GM03348 (cell line): ENCODE results near the gene SENP6.
"Not testable (repeated sequence)": the region's sequence is repeated elsewhere in the genome, so short reads cannot be mapped to it uniquely, and the experiment has no call there.

Experiments
- DNase-seq: peaks from one replicate; pipeline ENCODE4 v3.0.0; 2012; ENCODE audit warnings: low spot score

SENP6 gene

DNA sequence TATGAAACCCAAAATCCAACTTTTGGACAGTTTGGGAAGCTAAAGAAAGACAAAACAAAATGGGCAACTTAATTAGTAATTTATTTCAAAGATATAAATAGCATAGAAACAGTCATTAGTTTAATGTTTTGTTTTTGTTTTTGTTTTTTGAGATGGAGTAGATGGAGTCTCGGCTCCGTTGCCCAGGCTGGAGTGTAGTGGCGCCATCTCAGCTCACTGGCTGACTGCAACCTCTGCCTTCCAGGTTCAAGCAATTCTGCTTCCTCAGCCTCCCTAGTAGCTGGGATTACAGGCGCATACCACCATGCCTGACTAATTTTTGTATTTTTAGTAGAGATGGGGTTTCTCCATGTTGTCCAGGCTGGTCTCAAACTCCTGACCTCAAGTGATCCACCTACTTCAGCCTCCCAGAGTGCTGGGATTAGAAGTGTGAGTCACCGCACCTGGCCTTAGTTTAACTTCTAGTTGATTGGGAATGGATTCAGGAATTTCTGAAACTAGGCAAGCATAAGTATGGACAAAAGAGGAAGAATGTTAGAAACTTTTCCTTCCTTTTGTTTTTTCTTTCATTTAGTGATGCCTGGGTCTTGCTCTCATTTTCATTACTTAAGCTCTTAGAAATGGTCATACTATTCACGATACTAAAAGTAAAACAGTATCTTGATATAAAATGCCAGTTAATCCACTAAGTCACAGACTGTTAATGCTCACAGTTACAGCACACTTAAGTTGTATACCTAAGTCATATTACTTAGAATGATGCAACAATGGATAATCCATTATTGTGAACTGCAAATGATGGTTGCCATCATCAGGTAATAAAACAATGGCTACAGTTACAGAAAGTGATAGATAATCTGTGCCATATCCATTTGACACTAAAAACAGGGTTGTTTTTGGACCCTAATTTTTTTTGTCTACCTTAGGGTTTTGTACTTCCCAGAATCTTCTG, 8.2 kb downstream of the SENP6 start:
- DNase-seq, result peak; percentile 6

DNA sequence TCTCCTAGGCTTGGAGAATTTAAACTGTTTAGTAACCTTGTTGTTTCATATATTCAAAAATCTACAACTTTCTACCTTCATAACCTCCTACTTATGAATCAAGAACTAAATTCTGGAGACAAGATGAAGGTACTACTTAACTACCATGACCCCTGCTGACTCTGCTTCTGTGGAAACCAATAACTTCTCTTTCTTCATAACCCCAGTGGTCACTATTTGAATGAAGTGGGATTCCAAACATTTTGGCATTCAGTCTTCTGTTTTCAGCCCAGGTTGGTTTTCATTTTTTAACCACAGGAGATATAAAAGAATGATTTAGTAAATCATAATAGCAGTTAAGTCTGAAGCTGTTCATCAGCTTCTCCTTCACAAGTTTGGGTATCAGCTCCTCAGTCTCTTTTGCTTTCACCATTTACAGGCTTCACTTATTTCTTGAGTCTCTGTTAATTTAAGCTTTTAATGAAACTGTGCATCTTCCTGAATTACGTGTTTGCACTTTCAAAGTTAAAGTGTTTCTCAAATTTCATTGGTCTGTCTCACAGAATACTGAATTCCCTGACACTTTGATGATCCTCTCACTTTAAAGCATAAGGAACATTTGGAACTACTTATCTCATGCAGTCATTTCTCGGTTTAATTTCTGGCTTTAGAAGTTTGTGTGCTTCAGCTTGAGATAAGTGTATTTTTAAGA, 9.5 kb downstream of the SENP6 start:
- peak; percentile 7 for DNase-seq

DNA sequence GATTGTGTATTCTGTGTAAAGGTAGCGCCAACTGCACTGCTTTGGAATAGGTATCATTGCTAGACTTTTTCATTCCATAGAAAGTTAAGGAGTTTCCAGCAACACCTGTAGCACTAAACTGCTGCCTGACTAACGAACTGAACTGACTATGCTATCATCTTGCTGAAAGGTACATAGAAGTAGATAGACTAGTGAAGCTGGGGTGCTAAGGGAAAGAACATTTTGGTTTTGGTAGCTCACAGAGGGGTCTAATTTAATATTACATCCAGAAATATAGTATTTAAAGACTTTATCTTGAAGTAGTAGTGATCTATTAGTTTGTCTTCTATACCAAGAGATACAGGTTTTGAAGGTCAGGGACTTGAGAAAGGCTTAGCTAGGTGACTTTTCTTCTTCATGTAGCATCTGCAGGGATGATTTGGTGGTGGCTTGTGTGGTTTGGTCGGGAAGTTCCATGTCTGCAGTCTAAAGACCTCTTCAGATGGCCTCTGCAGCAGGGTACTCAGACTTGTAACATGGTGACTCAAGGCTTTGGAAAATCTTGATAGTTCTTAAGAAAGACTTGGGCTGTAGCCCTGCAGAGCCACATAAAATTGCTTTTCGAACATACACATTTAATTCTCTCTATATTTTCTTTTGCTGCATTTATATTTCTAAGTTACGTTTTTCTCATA, 10.2 kb downstream of the SENP6 start:
- DNase-seq, result peak; percentile 3

DNA sequence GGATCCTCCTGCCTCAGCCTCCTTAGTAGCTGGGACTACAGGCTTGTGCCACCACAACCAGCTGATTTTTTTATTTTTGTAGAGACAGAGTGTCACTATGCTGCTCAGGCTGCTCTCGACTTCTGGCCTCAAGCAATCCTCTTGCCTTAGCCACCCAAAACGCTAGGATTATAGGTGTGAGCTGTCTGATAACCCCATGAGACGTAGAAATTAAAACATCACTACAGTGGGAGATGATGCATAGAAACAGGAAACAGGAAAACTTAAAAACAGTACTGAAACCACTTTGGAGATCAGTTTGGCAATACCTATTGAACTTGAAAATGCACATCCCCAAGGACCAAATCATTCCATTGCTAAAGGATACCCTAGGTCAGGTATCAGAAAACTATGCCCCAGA, 10.8 kb downstream of the SENP6 start:
- no peak for DNase-seq

GRCh38 chr6:75613056-75613501, 11.4 kb downstream of the SENP6 start:
- DNase-seq, result no peak

- DNase-seq, result no peak
Measured at GRCh38 chr6:75618437-75618836, 16.8 kb downstream of the SENP6 start.

GRCh38 chr6:75619230-75619899, 17.7 kb downstream of the SENP6 start:
- DNase-seq, result no peak

DNA sequence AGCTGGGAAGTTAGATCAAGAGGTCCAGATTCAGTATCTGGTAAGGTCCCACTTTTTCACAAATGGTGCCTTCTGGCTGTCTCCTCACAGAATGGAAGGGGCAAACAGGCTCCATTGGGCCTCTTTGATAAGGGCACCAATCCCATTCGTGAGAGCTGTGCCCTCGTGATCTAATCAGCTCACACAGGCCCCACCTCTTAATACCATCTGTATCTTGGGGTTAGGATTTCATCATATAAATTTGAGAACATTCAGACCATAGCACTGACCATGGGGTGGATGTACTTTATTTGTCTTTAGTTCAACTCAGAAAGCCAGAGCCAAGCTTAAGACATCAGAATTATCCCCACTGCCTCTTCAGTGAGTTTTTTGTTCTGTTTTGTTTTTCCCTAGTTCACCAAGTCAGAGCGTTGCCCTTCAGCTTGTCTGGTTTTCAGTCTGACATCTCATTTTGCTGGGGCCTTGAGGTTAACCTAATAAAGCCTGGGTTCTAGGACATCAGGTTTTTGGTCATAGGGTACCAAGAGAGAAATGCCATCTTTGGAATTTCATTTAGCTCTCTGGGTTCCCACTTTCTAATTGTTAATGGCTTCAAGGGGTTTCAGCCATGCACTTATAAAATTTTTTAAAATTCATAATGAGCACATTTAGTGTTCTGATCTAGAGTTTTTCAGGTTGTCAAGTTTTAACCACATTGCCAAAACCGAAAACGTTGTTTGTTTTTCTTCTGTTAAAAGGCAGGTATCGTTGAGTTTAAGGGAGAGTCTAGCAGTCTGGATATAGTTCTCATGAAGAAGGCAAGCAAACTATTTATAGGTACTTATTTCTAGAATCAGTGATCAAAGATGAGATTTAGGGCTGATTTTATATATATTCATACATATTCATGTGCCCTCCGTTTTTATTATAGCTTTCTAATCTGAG, 19.0 kb downstream of the SENP6 start:
- DNase-seq, result peak; percentile 7

GRCh38 chr6:75621846-75622245, 20.2 kb downstream of the SENP6 start:
- no peak for DNase-seq

DNA sequence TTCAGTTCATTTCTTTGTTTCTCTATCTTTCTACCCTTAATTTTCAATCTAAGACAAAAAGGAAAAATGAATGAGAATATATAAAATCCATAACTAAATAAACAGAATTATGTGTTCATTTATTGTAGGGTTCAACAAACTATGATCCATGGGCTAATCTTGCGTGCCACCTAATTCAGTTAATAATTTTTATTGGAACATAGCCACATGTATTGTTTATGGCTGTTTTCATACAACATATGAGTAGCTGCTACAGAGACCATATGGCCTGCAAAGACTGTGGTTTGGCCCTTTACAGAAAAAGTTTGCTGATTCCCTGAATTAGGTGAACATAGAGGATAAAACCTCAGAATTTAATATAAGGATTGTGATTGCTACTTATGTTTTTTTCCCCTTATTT, 21.8 kb downstream of the SENP6 start:
- no peak for DNase-seq

- no peak for DNase-seq
Measured at GRCh38 chr6:75624335-75624734, 22.7 kb downstream of the SENP6 start.

GRCh38 chr6:75624988-75625387, 23.3 kb downstream of the SENP6 start:
- no peak for DNase-seq

DNA sequence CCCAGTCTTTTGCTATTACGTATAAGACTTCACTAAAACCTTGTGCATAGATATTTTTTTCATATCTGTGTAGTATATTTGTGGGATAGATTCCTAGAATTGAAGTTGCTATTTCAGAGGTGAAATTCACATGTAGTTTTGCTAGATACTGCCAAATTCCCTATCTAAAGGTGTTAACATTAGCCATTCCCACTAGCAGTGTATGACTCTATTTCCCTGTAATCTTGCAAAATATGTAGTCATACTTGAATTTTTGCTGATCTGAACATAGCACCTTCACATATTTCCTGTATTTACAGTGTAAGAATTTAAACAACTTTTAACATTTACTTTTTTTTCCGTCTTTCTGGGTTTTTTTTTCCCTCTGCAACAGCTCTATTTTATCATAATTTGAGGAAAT, 24.9 kb downstream of the SENP6 start:
- DNase-seq, result no peak

DNA sequence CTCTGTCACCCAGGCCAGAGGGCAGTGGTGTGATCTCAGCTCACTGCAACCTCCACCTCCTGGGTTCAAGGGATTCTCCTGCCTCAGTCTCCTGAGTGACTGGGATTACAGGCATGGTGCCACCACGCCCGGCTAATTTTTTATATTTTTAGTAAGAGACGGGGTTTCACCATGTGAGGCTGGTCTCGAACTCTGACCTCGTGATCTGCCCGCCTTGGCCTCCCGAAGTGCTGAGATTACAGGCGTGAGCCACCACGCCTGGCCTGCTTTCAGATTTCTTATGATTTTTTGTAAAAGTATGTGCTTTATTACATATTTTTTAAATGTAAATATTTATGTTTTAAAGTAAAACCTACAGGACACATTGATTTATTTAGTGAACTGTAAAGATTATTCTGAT, 26.0 kb downstream of the SENP6 start:
- not testable (repeated sequence) for DNase-seq

- no peak for DNase-seq
Measured at GRCh38 chr6:75631859-75632635, 30.4 kb downstream of the SENP6 start.

DNA sequence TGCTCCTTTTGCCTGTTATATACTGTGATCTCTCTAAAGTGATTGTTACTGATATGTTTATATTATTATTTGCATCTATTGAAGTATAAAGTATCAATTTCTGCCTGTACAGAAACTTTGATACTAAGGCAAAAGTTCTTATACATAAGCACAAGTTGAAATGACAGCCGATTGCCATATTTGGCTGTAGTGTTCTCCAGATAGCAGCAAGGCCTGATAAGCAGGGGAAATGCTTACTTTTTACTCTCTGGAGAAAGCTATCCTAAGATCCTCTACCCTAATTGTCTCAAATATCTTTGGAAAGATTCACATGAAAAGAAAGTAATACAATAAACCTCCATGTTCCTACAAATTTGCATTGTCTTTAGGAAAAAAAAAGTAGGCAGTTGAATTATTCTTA, 31.4 kb downstream of the SENP6 start:
- DNase-seq, result no peak

DNA sequence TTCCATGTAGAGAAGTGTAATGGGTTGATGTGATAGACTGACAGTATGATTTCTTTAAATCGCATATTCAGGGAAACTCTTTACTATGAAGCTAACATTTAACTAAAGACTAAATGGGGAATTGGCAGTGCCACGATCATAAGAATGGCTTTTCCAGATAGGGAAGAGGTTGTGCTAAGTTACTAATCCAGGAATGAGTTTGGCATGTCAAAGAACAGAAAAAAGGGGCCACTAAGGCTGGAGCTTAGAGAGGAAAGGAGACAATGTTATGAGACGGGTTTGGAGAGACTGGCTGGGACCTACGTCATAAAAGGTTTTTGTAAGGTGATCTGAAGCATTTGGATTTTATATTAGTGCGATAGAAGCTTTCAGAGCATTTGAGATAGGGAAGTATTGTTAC, 40.6 kb downstream of the SENP6 start:
- no peak for DNase-seq

GRCh38 chr6:75643173-75643572, 41.5 kb downstream of the SENP6 start:
- DNase-seq, result peak; percentile 3

- DNase-seq, result no peak
Measured at GRCh38 chr6:75656479-75656878, 54.8 kb downstream of the SENP6 start.

DNA sequence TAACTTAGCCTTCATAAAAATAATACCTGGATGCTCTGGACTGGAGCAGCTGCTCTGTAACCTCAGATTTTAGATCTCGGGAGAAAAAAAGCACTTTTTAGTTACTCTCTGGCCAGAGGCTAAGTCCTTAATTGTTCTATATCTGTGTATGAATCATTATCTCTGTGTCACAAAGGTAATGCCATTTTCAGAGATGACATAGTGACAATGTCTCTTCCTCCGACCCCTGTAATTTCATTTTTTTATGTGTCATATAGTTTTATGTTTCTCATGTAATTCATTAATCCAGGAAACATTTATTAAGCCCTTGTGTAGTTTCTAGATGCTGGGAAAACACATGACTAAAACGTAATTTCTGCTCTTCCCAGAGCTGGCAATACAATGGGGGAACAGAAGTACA, 55.6 kb downstream of the SENP6 start:
- no peak for DNase-seq
